Ovary (tissue), 9 donors: ENCODE results near the gene OVCA2. TPM values are rescaled to one million over a fixed set of nuclear protein-coding genes. Genes with fewer than 3 reads are reported as not detected.

ENCODE experiments used
- DNase-seq, 5 donors: peaks; one replicate each; pipeline ENCODE4 v3.0.0-alpha.2; 2019 to 2020
- H3K27ac ChIP-seq, 2 donors: fragments of 200-600 bp; one replicate each; pipeline versions ENCODE4 v1.5.1 to v1.8.0; 2019 to 2022
- H3K27me3 ChIP-seq: fragments of 200-600 bp; one replicate; pipeline ENCODE4 v1.8.0; 2022
- H3K36me3 ChIP-seq: fragments of 200-600 bp; sonication (generic); one replicate; pipeline ENCODE4 v1.5.1; 2019
- H3K4me1 ChIP-seq: one replicate; pipeline ENCODE4 v1.8.1; 2013; ENCODE audit warnings: mild to moderate bottlenecking, moderate library complexity; ENCODE audit not compliant: insufficient read depth
- H3K4me3 ChIP-seq: fragments of 200-600 bp; sonication (generic); one replicate; pipeline ENCODE4 v1.5.1; 2017
- H3K9me3 ChIP-seq, 2 donors: fragments of 200-600 bp in 1 of 2; sonication (generic) in 1 of 2; one replicate each; pipeline versions ENCODE4 v1.5.1 to v1.8.1; 2013 to 2019; ENCODE audit warnings: mild to moderate bottlenecking in 1 of 2, moderate library complexity in 1 of 2
- CTCF ChIP-seq, 3 donors: fragments of 450-650 bp in 2 of 3; fragments of 200-600 bp in 1 of 3; IDR thresholded peaks; one replicate each; pipeline versions ENCODE4 v1.5.1 to v1.8.0; 2016 to 2022; ENCODE audit warnings: antibody characterized with exemption in 3 of 3, mild to moderate bottlenecking in 1 of 3
- EP300 ChIP-seq: sonication (generic); formaldehyde crosslinking; IDR thresholded peaks from one replicate; pipeline ENCODE4 v1.6.1; 2017; ENCODE audit warnings: antibody characterized with exemption
- POLR2A ChIP-seq: fragments of 450-650 bp; IDR thresholded peaks from one replicate; pipeline ENCODE4 v1.6.1; 2017; ENCODE audit warnings: antibody characterized with exemption, mild to moderate bottlenecking, moderate library complexity
- WGBS, 3 donors: extraction: QIAGEN DNeasy Blood & Tissue Kit in 1 of 3; methylation state at CpG; one replicate each; pipeline versions ENCODE4 v1.1.5 to v1.1.7; 2013 to 2017; 5-methylcytosine and 5-hydroxymethylcytosine counted together
- intact Hi-C, 4 donors: fragments of 100-400 bp; cut with DNase I; formaldehyde crosslinking; loops; one replicate each; pipeline versions ENCODE4 v1.11.0 to v1.15.1; 2022 to 2023
- polyA plus RNA-seq, 2 donors: library from polyadenylated mRNA; stranded (reverse); fragments of 200-250 nt in 1 of 2; fragments of 350-450 nt in 1 of 2; fragmentation: Illumina TruSeq in 1 of 2; extraction: RNeasy Lipid Tissue Mini Kit (QIAGEN cat#74804) in 1 of 2; gene quantifications; one replicate each; pipeline ENCODE4 v1.2.3, GENCODE V29; 2013 to 2014
- total RNA-seq, 7 donors: library from RNA; depleted of rRNA in 2 of 7; stranded (reverse); fragments of >200 nt in 2 of 7; fragmentation: NEBNext Ultra II Directional in 3 of 7; extraction: Animal tissue kit (Norgen Biotek cat#: 25700) in 3 of 7; gene quantifications; one replicate each; pipeline versions ENCODE4 v1.1.0 to v1.2.4, GENCODE V29; 2016 to 2023
- donor health status: DM: no; HTN: no; CAD: no; lungs with moderate emphysema.
- donor health status: DM: no; HTN: no; CAD: no.
- donor health status: Bipolar disorder and iron deficiency.
- donor health status: DM: yes; HTN: yes; CAD: no.
- donor health status: DM: no; HTN: no; CAD: no.
- donor health status: DM: yes; HTN: yes; CAD: no.

The OVCA2 gene
- total and polyA plus RNA-seq, 9 donors = 13.2 to 28.3 (median 21.2) TPM

- intact Hi-C loops = no loop called here
- TF ChIP-seq POLR2A (no peak), EP300 (no peak), CTCF (IDR thresholded peaks at IDR 0.05) (no peak)
- 13 to 21% (median 15%) methylated on average over 13 of the region's 13 CpGs for WGBS, 3 donors
- no peaks in the 10 kb centered on the region for H3K27me3 ChIP-seq
- peaks cover 27% of the 10 kb centered on the region for H3K4me1 ChIP-seq
- H3K27ac ChIP-seq = peak overlapping the region; percentile 4 to 62
- DNase-seq = peak; percentile 79 to 89 (median 81)
- no peaks in the 10 kb centered on the region for H3K36me3 ChIP-seq
- no peak overlapping the region for H3K4me3 ChIP-seq
- no peaks in the 10 kb centered on the region for H3K9me3 ChIP-seq
Observed at GRCh38 chr17:2084766-2085647, 43.2 kb downstream of the OVCA2 start.

- 21 to 37% (median 36%) methylated on average over 5 of the region's 5 CpGs for WGBS, 3 donors
- TF ChIP-seq CTCF (IDR thresholded peaks at IDR 0.05) (no peak), EP300 (no peak), POLR2A (no peak)
- intact Hi-C loops = no loop called here
- Histone ChIP-seq H3K27ac (peak overlapping the region; percentile 7 to 52), H3K36me3 (no peaks in the 10 kb centered on the region), H3K27me3 (no peaks in the 10 kb centered on the region), H3K9me3 (no peaks in the 10 kb centered on the region), H3K4me1 (peaks cover 27% of the 10 kb centered on the region), H3K4me3 (no peak overlapping the region)
- peak in 3 of 5 donors; percentile 54 to 72 (median 70) for DNase-seq
Observed at GRCh38 chr17:2085648-2085949, 43.8 kb downstream of the OVCA2 start.

GRCh38 chr17:2086306-2086705 lies 44.5 kb downstream of the OVCA2 start:
- Histone ChIP-seq H3K9me3 (no peaks in the 10 kb centered on the region), H3K4me1 (peaks cover 28% of the 10 kb centered on the region), H3K27me3 (no peaks in the 10 kb centered on the region), H3K36me3 (no peaks in the 10 kb centered on the region), H3K27ac (peak overlapping the region; percentile 7 to 52), H3K4me3 (no peak overlapping the region)
- no peak for DNase-seq
- WGBS, 3 donors = 72 to 78% (median 75%) methylated on average over 3 of the region's 3 CpGs
- no peak for TF ChIP-seq EP300
- TF ChIP-seq POLR2A = no peak
- no peak for TF ChIP-seq CTCF (IDR thresholded peaks at IDR 0.05)
- intact Hi-C loops = no loop called here

- H3K4me1 ChIP-seq = peaks cover 25% of the 10 kb centered on the region
- no peak overlapping the region for H3K27ac ChIP-seq
- no peaks in the 10 kb centered on the region for H3K9me3 ChIP-seq
- H3K4me3 ChIP-seq = no peak overlapping the region
- no peak for TF ChIP-seq POLR2A
- no peak for TF ChIP-seq EP300
- TF ChIP-seq CTCF (IDR thresholded peaks at IDR 0.05) = no peak
- H3K36me3 ChIP-seq = no peaks in the 10 kb centered on the region
- intact Hi-C loops = no loop called here
- DNase-seq = no peak
- WGBS, 3 donors = 65 to 82% (median 76%) methylated on average over 10 of the region's 10 CpGs
- H3K27me3 ChIP-seq = no peaks in the 10 kb centered on the region
Observed at GRCh38 chr17:2087597-2088211, 45.9 kb downstream of the OVCA2 start.
